Transverse colon (tissue), 4 donors: Measurements from ENCODE around the gene TECTA.

Experiments used
- EP300 ChIP-seq: sonication (generic); formaldehyde crosslinking; IDR thresholded peaks from one replicate; pipeline ENCODE4 v1.6.1; 2017; ENCODE audit warnings: antibody characterized with exemption, low read depth
- POLR2A ChIP-seq: fragments of 450-650 bp; IDR thresholded peaks from one replicate; pipeline ENCODE4 v1.6.1; 2016; ENCODE audit warnings: antibody characterized with exemption, mild to moderate bottlenecking, moderate library complexity
- POLR2AphosphoS5 ChIP-seq, 3 donors: sonication (generic); formaldehyde crosslinking; IDR thresholded peaks; one replicate each; pipeline ENCODE4 v1.6.1; 2016; ENCODE audit warnings: antibody characterized with exemption in 3 of 3
- TF ChIP-seq, protein P1 (sequence below), 5 experiments: fragments of 200-600 bp in 3 of 5; fragments of 450-650 bp in 2 of 5; sonication (generic) in 3 of 5; IDR thresholded peaks; 1 replicate in 2 of 5; 2 replicates in 3 of 5; pipeline ENCODE4 v1.5.1; 2016 to 2017; ENCODE audit warnings: antibody characterized with exemption in 5 of 5, inconsistent platforms in 3 of 5, mild to moderate bottlenecking in 2 of 5, moderate library complexity in 1 of 5

DNA sequence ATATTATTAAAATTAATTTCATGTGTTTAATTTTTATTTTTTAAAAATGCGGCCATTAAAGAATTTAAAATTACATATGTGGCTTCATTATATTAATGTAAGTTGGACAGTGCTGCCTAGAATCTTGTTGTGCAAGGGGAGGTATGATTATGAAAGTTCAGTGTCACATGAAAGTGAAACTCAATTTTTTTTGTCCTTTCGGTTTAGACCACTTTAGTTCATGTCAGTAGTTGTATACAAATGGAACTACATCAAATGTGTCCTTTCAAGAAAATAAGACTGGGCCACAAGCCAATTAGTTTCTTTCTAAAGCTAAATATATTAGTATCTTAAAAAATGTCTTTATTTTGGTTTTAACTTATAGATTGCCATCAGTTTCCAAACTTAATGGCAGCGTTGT is 41.4 kb upstream of the TECTA start:
- TF ChIP-seq, protein P1, sequence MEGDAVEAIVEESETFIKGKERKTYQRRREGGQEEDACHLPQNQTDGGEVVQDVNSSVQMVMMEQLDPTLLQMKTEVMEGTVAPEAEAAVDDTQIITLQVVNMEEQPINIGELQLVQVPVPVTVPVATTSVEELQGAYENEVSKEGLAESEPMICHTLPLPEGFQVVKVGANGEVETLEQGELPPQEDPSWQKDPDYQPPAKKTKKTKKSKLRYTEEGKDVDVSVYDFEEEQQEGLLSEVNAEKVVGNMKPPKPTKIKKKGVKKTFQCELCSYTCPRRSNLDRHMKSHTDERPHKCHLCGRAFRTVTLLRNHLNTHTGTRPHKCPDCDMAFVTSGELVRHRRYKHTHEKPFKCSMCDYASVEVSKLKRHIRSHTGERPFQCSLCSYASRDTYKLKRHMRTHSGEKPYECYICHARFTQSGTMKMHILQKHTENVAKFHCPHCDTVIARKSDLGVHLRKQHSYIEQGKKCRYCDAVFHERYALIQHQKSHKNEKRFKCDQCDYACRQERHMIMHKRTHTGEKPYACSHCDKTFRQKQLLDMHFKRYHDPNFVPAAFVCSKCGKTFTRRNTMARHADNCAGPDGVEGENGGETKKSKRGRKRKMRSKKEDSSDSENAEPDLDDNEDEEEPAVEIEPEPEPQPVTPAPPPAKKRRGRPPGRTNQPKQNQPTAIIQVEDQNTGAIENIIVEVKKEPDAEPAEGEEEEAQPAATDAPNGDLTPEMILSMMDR (IDR thresholded peaks at IDR 0.05): no peak
- TF ChIP-seq POLR2A: no peak
- no peak for TF ChIP-seq EP300
- TF ChIP-seq POLR2AphosphoS5 (IDR thresholded peaks at IDR 0.05): no peak
